Fibroblast of villous mesenchyme (primary cell): ENCODE data around the gene GULP1. TPM values are rescaled to one million over a fixed set of nuclear protein-coding genes. Genes with fewer than 3 reads are reported as not detected.
"Not testable (repeated sequence)": the region's sequence is repeated elsewhere in the genome, so short reads cannot be mapped to it uniquely, and the experiment has no call there.

Experiments
- DNase-seq: peaks from one replicate; pipeline ENCODE4 v3.0.0-alpha.2; 2010; ENCODE audit warnings: low read depth
- H3K4me3 ChIP-seq: 2 replicates; pipeline ENCODE4 v1.5.1; 2011; ENCODE audit warnings: low read depth, mild to moderate bottlenecking, low read length
- total RNA-seq: library from RNA; depleted of rRNA; stranded (reverse); fragments of >200 nt; gene quantifications from 2 replicates; pipeline ENCODE4 v1.2.3, GENCODE V29; 2012
- TF ChIP-seq, protein P1 (sequence below): IDR thresholded peaks from 2 replicates; pipeline ENCODE4 v1.5.1; 2012; ENCODE audit warnings: low read depth, mild to moderate bottlenecking, low read length; ENCODE audit not compliant: insufficient read depth

Gene GULP1
- total RNA-seq, 1 donor = 53.1 TPM

- DNase-seq = no peak
- no peak overlapping the region for H3K4me3 ChIP-seq
- TF ChIP-seq, protein P1, sequence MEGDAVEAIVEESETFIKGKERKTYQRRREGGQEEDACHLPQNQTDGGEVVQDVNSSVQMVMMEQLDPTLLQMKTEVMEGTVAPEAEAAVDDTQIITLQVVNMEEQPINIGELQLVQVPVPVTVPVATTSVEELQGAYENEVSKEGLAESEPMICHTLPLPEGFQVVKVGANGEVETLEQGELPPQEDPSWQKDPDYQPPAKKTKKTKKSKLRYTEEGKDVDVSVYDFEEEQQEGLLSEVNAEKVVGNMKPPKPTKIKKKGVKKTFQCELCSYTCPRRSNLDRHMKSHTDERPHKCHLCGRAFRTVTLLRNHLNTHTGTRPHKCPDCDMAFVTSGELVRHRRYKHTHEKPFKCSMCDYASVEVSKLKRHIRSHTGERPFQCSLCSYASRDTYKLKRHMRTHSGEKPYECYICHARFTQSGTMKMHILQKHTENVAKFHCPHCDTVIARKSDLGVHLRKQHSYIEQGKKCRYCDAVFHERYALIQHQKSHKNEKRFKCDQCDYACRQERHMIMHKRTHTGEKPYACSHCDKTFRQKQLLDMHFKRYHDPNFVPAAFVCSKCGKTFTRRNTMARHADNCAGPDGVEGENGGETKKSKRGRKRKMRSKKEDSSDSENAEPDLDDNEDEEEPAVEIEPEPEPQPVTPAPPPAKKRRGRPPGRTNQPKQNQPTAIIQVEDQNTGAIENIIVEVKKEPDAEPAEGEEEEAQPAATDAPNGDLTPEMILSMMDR = no peak
These were observed 310.3 kb downstream of the GULP1 start for GRCh38 chr2:188601927-188602326.

- no peak overlapping the region for H3K4me3 ChIP-seq
- DNase-seq = no peak
- TF ChIP-seq, protein P1 = no peak
These were observed 312.9 kb downstream of the GULP1 start for GRCh38 chr2:188604579-188604978.

- H3K4me3 ChIP-seq, DNase-seq: not testable (repeated sequence)
These were observed 314.2 kb downstream of the GULP1 start for GRCh38 chr2:188605609-188606584.

DNA sequence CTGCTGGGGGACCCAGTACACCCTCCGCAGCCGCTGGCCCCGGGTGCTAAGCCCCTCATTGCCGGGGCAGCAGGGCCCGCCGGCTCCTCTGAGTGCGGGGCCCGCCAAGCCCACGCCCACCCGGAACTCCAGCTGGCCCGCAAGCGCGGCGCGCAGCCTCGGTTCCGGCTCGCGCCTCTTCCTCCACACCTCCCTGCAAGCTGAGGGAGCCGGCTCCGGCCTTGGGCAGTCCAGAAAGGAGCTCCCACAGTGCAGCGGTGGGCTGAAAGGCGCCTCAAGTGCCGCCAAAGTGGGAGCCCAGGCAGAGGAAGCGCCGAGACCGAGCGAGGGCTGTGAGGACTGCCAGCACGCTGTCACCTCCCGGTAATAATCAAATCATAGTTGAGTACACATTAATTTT, 314.9 kb downstream of the GULP1 start:
- DNase-seq, H3K4me3 ChIP-seq: not testable (repeated sequence)

GRCh38 chr2:188607501-188607900, 315.8 kb downstream of the GULP1 start:
- no peak for DNase-seq
- TF ChIP-seq, protein P1 = no peak
- H3K4me3 ChIP-seq = no peak overlapping the region

GRCh38 chr2:188609321-188610049, 317.8 kb downstream of the GULP1 start:
- TF ChIP-seq, protein P1 = no peak
- H3K4me3 ChIP-seq = no peak overlapping the region
- DNase-seq = no peak

GRCh38 chr2:188610050-188610444, 318.4 kb downstream of the GULP1 start:
- TF ChIP-seq, protein P1 = no peak
- DNase-seq = no peak
- H3K4me3 ChIP-seq = no peak overlapping the region
